ENCODE results near the gene IP6K3. TPM values are rescaled to one million over a fixed set of nuclear protein-coding genes. Genes with fewer than 3 reads are reported as not detected.

IP6K3 gene
- polyA plus RNA-seq, 1 donor (not counting 4 experiments of a cell fraction or from before 2014, with no cell fraction given) = not detected

DNA sequence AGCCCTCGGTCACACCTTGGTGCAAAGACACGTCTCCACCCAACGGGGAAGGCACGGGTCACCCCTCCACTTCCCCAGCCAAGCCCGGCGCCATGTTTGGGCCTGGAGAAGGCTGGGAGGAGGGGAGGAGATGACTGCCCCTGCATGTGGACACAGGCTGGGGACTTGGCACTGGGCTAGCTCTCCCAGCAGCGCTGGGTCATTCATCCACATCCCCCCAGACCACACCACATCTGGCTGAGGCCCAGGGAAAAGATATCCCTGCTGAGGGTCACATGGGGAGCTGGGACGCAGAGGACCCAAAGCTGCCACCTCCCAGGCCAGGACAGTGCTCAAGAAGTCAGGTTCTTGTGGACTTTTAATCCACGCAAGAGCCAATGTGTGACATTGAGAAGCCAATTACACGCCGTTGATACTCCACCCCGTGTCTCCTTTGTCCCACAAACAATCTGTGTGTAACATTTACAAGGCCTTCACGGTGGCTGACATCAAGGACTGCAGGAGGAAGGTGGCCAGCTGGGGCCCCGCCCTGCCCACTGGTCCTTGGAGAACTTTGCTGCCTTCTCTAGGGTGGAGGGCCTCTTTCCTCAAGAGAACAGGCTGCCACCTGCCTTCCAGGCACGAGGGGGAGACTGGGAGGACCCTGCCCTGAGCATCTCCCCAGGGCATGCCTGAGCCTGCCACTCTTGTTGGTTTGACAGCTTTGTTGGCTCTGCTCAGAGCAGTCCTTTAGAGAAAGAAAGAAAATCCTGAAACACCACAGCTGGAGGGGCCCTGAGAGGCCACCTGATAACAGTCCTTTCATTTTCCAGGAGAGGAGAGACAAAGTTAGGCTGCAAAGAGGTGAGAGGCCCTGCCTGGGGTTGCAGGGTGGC lies 5.3 kb upstream of the IP6K3 start:
- Histone ChIP-seq H3K27ac (ENCODE audit: control insufficient read depth, insufficient read depth, low read length) (no peak overlapping the region), H3K9me3 (ENCODE audit: control insufficient read depth, low read depth, low read length) (no peaks in the 10 kb centered on the region), H3K79me2 (ENCODE audit: control insufficient read depth, insufficient read depth, low read length) (no peaks in the 10 kb centered on the region), H2AFZ (ENCODE audit: control insufficient read depth, low read length) (no peak overlapping the region), H3K36me3 (ENCODE audit: control insufficient read depth in 2 of 2, extremely low read depth in 1 of 2, insufficient read depth in 2 of 2, low read length in 2 of 2) (no peaks in the 10 kb centered on the region), H3K4me2 (ENCODE audit: control insufficient read depth, extremely low read depth, insufficient read depth, low read depth, low read length) (peak overlapping the region; percentile 39), H3K9me1 (ENCODE audit: control insufficient read depth, extremely low read depth, insufficient read depth, low read length) (no peaks in the 10 kb centered on the region), H3K4me3 (ENCODE audit: control insufficient read depth in 2 of 3, extremely low read depth in 1 of 3, insufficient read depth in 2 of 3, low read depth in 1 of 3, low read length in 3 of 3) (no peak overlapping the region), H3K27me3 (ENCODE audit: control insufficient read depth, extremely low read depth, insufficient read depth, low read length) (no peaks in the 10 kb centered on the region), H3K4me1 (ENCODE audit: control insufficient read depth, extremely low read depth, insufficient read depth, low read length) (peaks cover 11% of the 10 kb centered on the region), H3K9ac (ENCODE audit: control insufficient read depth, extremely low read depth, insufficient read depth, low read length) (no peak overlapping the region), H4K20me1 (ENCODE audit: control insufficient read depth, extremely low read depth, insufficient read depth, low read length) (no peaks in the 10 kb centered on the region)
- no peak for FAIRE-seq
- TF ChIP-seq, protein P1, sequence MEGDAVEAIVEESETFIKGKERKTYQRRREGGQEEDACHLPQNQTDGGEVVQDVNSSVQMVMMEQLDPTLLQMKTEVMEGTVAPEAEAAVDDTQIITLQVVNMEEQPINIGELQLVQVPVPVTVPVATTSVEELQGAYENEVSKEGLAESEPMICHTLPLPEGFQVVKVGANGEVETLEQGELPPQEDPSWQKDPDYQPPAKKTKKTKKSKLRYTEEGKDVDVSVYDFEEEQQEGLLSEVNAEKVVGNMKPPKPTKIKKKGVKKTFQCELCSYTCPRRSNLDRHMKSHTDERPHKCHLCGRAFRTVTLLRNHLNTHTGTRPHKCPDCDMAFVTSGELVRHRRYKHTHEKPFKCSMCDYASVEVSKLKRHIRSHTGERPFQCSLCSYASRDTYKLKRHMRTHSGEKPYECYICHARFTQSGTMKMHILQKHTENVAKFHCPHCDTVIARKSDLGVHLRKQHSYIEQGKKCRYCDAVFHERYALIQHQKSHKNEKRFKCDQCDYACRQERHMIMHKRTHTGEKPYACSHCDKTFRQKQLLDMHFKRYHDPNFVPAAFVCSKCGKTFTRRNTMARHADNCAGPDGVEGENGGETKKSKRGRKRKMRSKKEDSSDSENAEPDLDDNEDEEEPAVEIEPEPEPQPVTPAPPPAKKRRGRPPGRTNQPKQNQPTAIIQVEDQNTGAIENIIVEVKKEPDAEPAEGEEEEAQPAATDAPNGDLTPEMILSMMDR (optimal IDR thresholded peaks at IDR 0.05 in 1 of 3, IDR thresholded peaks at IDR 0.05 in 1 of 3, conservative IDR thresholded peaks at IDR 0.05 in 1 of 3; ENCODE audit: extremely low read depth in 1 of 3, insufficient read depth in 2 of 3, low read length in 3 of 3) = no peak
- no peak for TF ChIP-seq EZH2 (IDR thresholded peaks at IDR 0.05; ENCODE audit: low read length)
- dilution Hi-C loops (cut with MboI; ENCODE audit: extremely low pct_ligation_motif_present, low sequenced_read_pairs) = no loop called here
- DNase-seq (ENCODE audit: low read depth, low spot score) = no peak

DNA sequence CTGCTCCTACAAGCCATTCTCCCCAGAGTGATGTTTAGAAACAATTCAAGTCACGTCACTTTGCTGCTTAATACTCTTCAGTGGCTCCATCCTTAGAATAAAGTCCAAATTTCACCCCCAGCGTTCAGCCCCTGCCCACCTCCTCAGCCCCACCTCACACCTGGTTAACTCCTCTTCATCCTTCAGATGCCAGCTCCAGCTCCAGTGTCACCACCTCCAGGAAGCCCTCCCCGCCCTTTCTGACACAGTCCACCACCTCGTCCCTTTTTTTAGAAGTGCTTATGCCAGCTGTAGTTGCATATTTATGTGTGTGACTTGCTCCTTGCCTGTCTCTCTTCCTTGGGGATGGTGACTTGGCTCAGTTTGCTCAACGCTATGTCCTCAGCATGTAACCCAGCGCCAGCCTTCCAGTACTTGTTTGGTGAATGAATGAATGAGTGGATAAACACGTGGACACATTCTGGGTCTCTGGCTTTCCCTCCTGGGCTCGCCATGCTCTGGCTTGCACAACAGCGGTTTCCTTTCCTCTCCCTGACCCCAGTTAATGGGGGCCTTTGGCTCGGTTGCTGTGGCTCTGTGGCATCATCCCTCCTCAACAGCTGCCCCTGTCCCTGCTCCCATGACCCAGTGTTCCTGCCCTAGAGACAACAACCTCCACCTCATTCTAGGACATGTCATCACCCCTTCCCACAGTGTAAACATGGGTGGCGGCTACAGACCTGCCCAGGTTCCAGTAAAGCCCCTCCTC lies 3.7 kb upstream of the IP6K3 start:
- no peak for TF ChIP-seq EZH2 (IDR thresholded peaks at IDR 0.05; ENCODE audit: low read length)
- TF ChIP-seq, protein P1 (optimal IDR thresholded peaks at IDR 0.05 in 1 of 3, IDR thresholded peaks at IDR 0.05 in 1 of 3, conservative IDR thresholded peaks at IDR 0.05 in 1 of 3; ENCODE audit: extremely low read depth in 1 of 3, insufficient read depth in 2 of 3, low read length in 3 of 3) = no peak

More for the DNA sequence above, 3.7 kb upstream of the IP6K3 start:
- Histone ChIP-seq H3K4me3 (ENCODE audit: control insufficient read depth in 2 of 3, extremely low read depth in 1 of 3, insufficient read depth in 2 of 3, low read depth in 1 of 3, low read length in 3 of 3) (no peak overlapping the region), H3K27ac (ENCODE audit: control insufficient read depth, insufficient read depth, low read length) (no peak overlapping the region), H3K4me2 (ENCODE audit: control insufficient read depth, extremely low read depth, insufficient read depth, low read depth, low read length) (no peak overlapping the region), H3K9me3 (ENCODE audit: control insufficient read depth, low read depth, low read length) (no peaks in the 10 kb centered on the region), H3K36me3 (ENCODE audit: control insufficient read depth in 2 of 2, extremely low read depth in 1 of 2, insufficient read depth in 2 of 2, low read length in 2 of 2) (no peaks in the 10 kb centered on the region), H3K9me1 (ENCODE audit: control insufficient read depth, extremely low read depth, insufficient read depth, low read length) (no peaks in the 10 kb centered on the region), H3K79me2 (ENCODE audit: control insufficient read depth, insufficient read depth, low read length) (no peaks in the 10 kb centered on the region), H3K9ac (ENCODE audit: control insufficient read depth, extremely low read depth, insufficient read depth, low read length) (no peak overlapping the region), H4K20me1 (ENCODE audit: control insufficient read depth, extremely low read depth, insufficient read depth, low read length) (no peaks in the 10 kb centered on the region), H2AFZ (ENCODE audit: control insufficient read depth, low read length) (no peak overlapping the region), H3K4me1 (ENCODE audit: control insufficient read depth, extremely low read depth, insufficient read depth, low read length) (peaks cover 11% of the 10 kb centered on the region), H3K27me3 (ENCODE audit: control insufficient read depth, extremely low read depth, insufficient read depth, low read length) (no peaks in the 10 kb centered on the region)
- FAIRE-seq (no peak), DNase-seq (ENCODE audit: low read depth, low spot score) (no peak)
- dilution Hi-C loops (cut with MboI; ENCODE audit: extremely low pct_ligation_motif_present, low sequenced_read_pairs) = no loop called here

Measured in keratinocyte (primary cell).